HepG2 (cell line): ENCODE measurements around the gene FHIT. TPM values are rescaled to one million over a fixed set of nuclear protein-coding genes. Genes with fewer than 3 reads are reported as not detected.

Experiments
- ATAC-seq: fragments of 200-7000 bp; cut with Tn5 transposase; 3 replicates; pipeline ENCODE4 v1.9.1; 2020; ENCODE audit warnings: mild to moderate bottlenecking, moderate library complexity
- BruUV-seq: library from RNA; stranded (reverse); fragments of 400-500 nt; replicated peaks from 2 replicates; lab custom pipeline; 2021; lab: Mats Ljungman, UMichigan
- CTCF ChIA-PET: fragments of 300-600 bp; formaldehyde crosslinking; extraction: SDS; loops from one replicate; lab custom pipeline; 2021; ENCODE audit warnings: low total read pairs, inconsistent platforms, low intra/inter-chr PET ratio; lab: Yijun Ruan, JAX
- POLR2A ChIA-PET: fragments of 350-600 bp; sonication (Branson Sonifier 250); formaldehyde crosslinking; loops from one replicate; lab custom pipeline; 2020; ENCODE audit warnings: antibody characterized with exemption, inconsistent platforms; lab: Yijun Ruan, JAX
- DNase-seq: peaks from one replicate; pipeline ENCODE4 v3.0.0-alpha.2; 2015; ENCODE audit warnings: low spot score
- FAIRE-seq: peaks from 3 replicates; lab custom pipeline; 2011; peaks lifted over from hg19 to GRCh38; lab: Jason Lieb, UNC
- H2AFZ ChIP-seq: one replicate; pipeline ENCODE4 v1.6.1; 2011; ENCODE audit warnings: low read length, inconsistent platforms
- H3K27ac ChIP-seq: fragments of 300-600 bp; 3 replicates; pipeline ENCODE4 v1.8.0; 2011; ENCODE audit warnings: mixed run types, mild to moderate bottlenecking, mixed read lengths, low read length, inconsistent platforms; ENCODE audit not compliant: insufficient read depth; ENCODE audit errors: extremely low read length
- H3K27me3 ChIP-seq, 2 experiments: fragments of 200-600 bp in 1 of 2; 2 replicates in 1 of 2; 3 replicates in 1 of 2; pipeline versions ENCODE4 v1.6.0 to v1.8.0; 2011; ENCODE audit warnings: low read length in 2 of 2, mild to moderate bottlenecking in 2 of 2, moderate library complexity in 2 of 2, inconsistent platforms in 1 of 2; ENCODE audit not compliant: insufficient read depth in 2 of 2, control insufficient read depth in 1 of 2
- H3K36me3 ChIP-seq, 2 experiments: fragments of 200-600 bp in 1 of 2; replicated peaks in 1 of 2; 2 replicates in 1 of 2; 3 replicates in 1 of 2; pipeline versions ENCODE4 v1.5.1 to v1.8.0; 2011; ENCODE audit warnings: low read length in 2 of 2, inconsistent platforms in 1 of 2; ENCODE audit not compliant: insufficient read depth in 2 of 2, control insufficient read depth in 1 of 2
- H3K4me1 ChIP-seq: 2 replicates; pipeline ENCODE4 v1.5.1; 2012; ENCODE audit warnings: low read length, inconsistent platforms; ENCODE audit not compliant: insufficient read depth
- H3K4me2 ChIP-seq: 2 replicates; pipeline ENCODE4 v1.6.0; 2011; ENCODE audit warnings: low read depth, low read length, inconsistent platforms
- H3K4me3 ChIP-seq, 3 experiments: fragments of 200-600 bp in 1 of 3; sonication (generic), shearing (Covaris generic) in 1 of 3; replicated peaks in 1 of 3; 2 replicates each; pipeline ENCODE4 v1.5.1; 2011 to 2016; ENCODE audit warnings: low read length in 3 of 3, inconsistent platforms in 2 of 3, low read depth in 2 of 3, mild to moderate bottlenecking in 2 of 3, control low read depth in 1 of 3, mixed read lengths in 1 of 3; ENCODE audit not compliant: insufficient read depth in 1 of 3
- H3K79me2 ChIP-seq: one replicate; pipeline ENCODE4 v1.6.1; 2011; ENCODE audit warnings: low read length, inconsistent platforms; ENCODE audit not compliant: insufficient read depth
- H3K9ac ChIP-seq: 2 replicates; pipeline ENCODE4 v1.6.0; 2011; ENCODE audit warnings: mild to moderate bottlenecking, low read depth, low read length, inconsistent platforms; ENCODE audit not compliant: insufficient read depth
- H3K9me3 ChIP-seq: 2 replicates; pipeline ENCODE4 v1.5.1; 2012; ENCODE audit warnings: mild to moderate bottlenecking, low read length
- H4K20me1 ChIP-seq: 2 replicates; pipeline ENCODE4 v1.6.0; 2011; ENCODE audit warnings: inconsistent platforms, mild to moderate bottlenecking, low read length, moderate library complexity; ENCODE audit not compliant: insufficient read depth
- KDM5B ChIP-seq: sonication (generic); formaldehyde crosslinking; IDR thresholded peaks from 2 replicates; pipeline ENCODE4 v1.4.0; 2020; ENCODE audit warnings: missing genetic modification reagents, mild to moderate bottlenecking, borderline replicate concordance
- MAFG ChIP-seq: sonication (generic); formaldehyde crosslinking; IDR thresholded peaks from 2 replicates; pipeline ENCODE4 v1.5.1; 2020; ENCODE audit warnings: mild to moderate bottlenecking, missing genetic modification reagents
- MED8 ChIP-seq: sonication (generic); formaldehyde crosslinking; IDR thresholded peaks from 2 replicates; pipeline ENCODE4 v1.8.1; 2023; ENCODE audit warnings: mild to moderate bottlenecking, missing genetic modification reagents; ENCODE audit not compliant: insufficient replicate concordance
- MIER2 ChIP-seq: IDR thresholded peaks from 2 replicates; pipeline ENCODE4 v1.6.1; 2016; ENCODE audit warnings: missing biosample characterization, missing genetic modification reagents
- NFKB2 ChIP-seq: sonication (generic); formaldehyde crosslinking; IDR thresholded peaks from 2 replicates; pipeline ENCODE4 v1.4.0; 2020; ENCODE audit warnings: missing genetic modification reagents, borderline replicate concordance
- NR2F1 ChIP-seq, 2 experiments: fragments of 450-650 bp in 1 of 2; formaldehyde crosslinking in 1 of 2; IDR thresholded peaks; 2 replicates each; pipeline versions ENCODE4 v1.5.0 to v1.6.1; 2016 to 2020; ENCODE audit warnings: mild to moderate bottlenecking in 1 of 2, missing compliant biosample characterization in 1 of 2, missing genetic modification reagents in 1 of 2, moderate library complexity in 1 of 2
- NR2F6 ChIP-seq, 2 experiments: IDR thresholded peaks; 2 replicates each; pipeline ENCODE4 v1.6.1; 2016; ENCODE audit warnings: antibody characterized with exemption in 1 of 2, mild to moderate bottlenecking in 1 of 2
- PAWR ChIP-seq: sonication (generic); formaldehyde crosslinking; IDR thresholded peaks from 2 replicates; pipeline ENCODE4 v1.4.0; 2020; ENCODE audit warnings: missing genetic modification reagents, mild to moderate bottlenecking, borderline replicate concordance
- POLR2AphosphoS5 ChIP-seq: IDR thresholded peaks from 2 replicates; pipeline ENCODE4 v1.6.1; 2012; ENCODE audit warnings: low read depth, low read length
- REST ChIP-seq, 2 experiments: IDR thresholded peaks; 2 replicates each; pipeline ENCODE4 v1.6.1; 2011 to 2012; ENCODE audit warnings: low read length in 2 of 2, borderline replicate concordance in 1 of 2, low read depth in 1 of 2, mild to moderate bottlenecking in 1 of 2, moderate library complexity in 1 of 2
- TEAD3 ChIP-seq: optimal IDR thresholded peaks from 2 replicates; pipeline ENCODE3; 2016; ENCODE audit warnings: borderline replicate concordance
- XRCC5 ChIP-seq: fragments of 200-400 bp; formaldehyde crosslinking; optimal IDR thresholded peaks from 2 replicates; pipeline ENCODE3; 2017; ENCODE audit warnings: mild to moderate bottlenecking, low read length
- ZFY ChIP-seq: sonication (generic); formaldehyde crosslinking; IDR thresholded peaks from 2 replicates; pipeline ENCODE4 v1.4.0; 2020; ENCODE audit warnings: missing genetic modification reagents
- ZNF30 ChIP-seq: sonication (generic); formaldehyde crosslinking; IDR thresholded peaks from 2 replicates; pipeline ENCODE4 v1.5.0; 2020; ENCODE audit warnings: mild to moderate bottlenecking, missing genetic modification reagents
- ZNF367 ChIP-seq: sonication (generic); formaldehyde crosslinking; IDR thresholded peaks from 2 replicates; pipeline ENCODE4 v1.4.0; 2020; ENCODE audit warnings: missing genetic modification reagents, borderline replicate concordance
- ZNF674 ChIP-seq: sonication (generic); formaldehyde crosslinking; IDR thresholded peaks from 2 replicates; pipeline ENCODE4 v1.5.0; 2020; ENCODE audit warnings: low read depth, mild to moderate bottlenecking, missing genetic modification reagents
- WGBS: methylation state at CpG from one replicate; pipeline ENCODE4 v1.1.6; 2017; ENCODE audit warnings: low lambda C conversion rate; 5-methylcytosine and 5-hydroxymethylcytosine counted together
- in situ Hi-C: cut with HindIII; loops from 2 replicates; pipeline ENCODE4 v1.10.0; 2017; ENCODE audit warnings: low pct_unique_long_range_greater_than_20kb; ENCODE audit not compliant: extremely low pct_ligation_motif_present
- intact Hi-C: fragments of 100-400 bp; cut with micrococcal nuclease; formaldehyde crosslinking; loops from one replicate; pipeline ENCODE4 v1.10.0; 2022; ENCODE audit not compliant: unreplicated experiment
- polyA plus RNA-seq, 8 experiments: library from polyadenylated mRNA; depleted of rRNA in 3 of 8; stranded (reverse) in 7 of 8; unstranded in 1 of 8; fragments of >200 nt; fragmentation: Illumina TruSeq in 4 of 8; extraction: Trizol in 4 of 8; gene quantifications; 2 replicates each; pipeline versions ENCODE4 v1.2.1 to v1.2.3, GENCODE V29; 2011 to 2016; ENCODE audit warnings: low read depth in 4 of 8, missing spikeins in 1 of 8, mixed read lengths in 1 of 8; ENCODE audit not compliant: insufficient read depth in 1 of 8
- total RNA-seq, 5 experiments: library from RNA; depleted of rRNA; stranded (reverse); fragments of >200 nt; fragmentation: Illumina TruSeq; extraction: Trizol; gene quantifications; 2 replicates each; pipeline ENCODE4 v1.2.3, GENCODE V29; 2016; ENCODE audit warnings: low read depth in 1 of 5
- TF ChIP-seq, protein P1 (sequence below): IDR thresholded peaks from 2 replicates; pipeline ENCODE4 v1.6.1; 2016; ENCODE audit warnings: low read depth, borderline replicate concordance

The FHIT gene
- total and polyA plus RNA-seq, 2 of the 13 experiments (the other 11 are each of a cell fraction or from before 2014, with no cell fraction given), result 4.0 to 4.6 TPM

DNA sequence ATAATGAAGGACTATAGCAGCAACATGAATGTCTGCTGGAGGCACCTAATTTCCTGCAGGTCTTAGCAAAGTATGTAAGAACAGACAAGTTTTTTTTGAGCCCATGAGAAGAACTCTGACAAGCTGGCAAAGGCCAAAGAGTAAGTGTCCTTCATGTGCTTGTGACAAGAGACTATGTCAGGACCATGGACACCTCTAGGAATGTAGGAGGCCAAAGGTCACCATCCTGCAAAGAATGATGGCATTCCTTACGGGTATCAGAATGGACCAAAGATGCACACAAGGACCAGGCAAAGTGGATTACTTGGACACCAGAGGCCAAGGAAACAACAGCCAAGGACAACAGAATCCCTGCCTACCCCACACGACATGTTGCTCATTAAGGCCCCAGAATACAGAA, 1343.0 kb downstream of the FHIT start:
- Histone ChIP-seq H3K9ac (no peak overlapping the region), H3K4me2 (no peak overlapping the region), H3K4me3 (no peak overlapping the region), H3K36me3 (no peaks in the 10 kb centered on the region), H3K79me2 (no peaks in the 10 kb centered on the region), H3K9me3 (no peaks in the 10 kb centered on the region), H3K27me3 (no peaks in the 10 kb centered on the region), H2AFZ (no peak overlapping the region), H3K27ac (no peak overlapping the region), H4K20me1 (no peaks in the 10 kb centered on the region), H3K4me1 (no peaks in the 10 kb centered on the region)
- ATAC-seq, result no peak
- CTCF ChIA-PET, result no interaction called here
- whole genome bisulfite sequencing, result 0% methylated on average over 2 of the region's 2 CpGs
- in situ Hi-C loops (no loop called here), intact Hi-C loops (no loop called here)
- BruUV-seq, result no TSS peak
- POLR2A ChIA-PET, result no interaction called here
- DNase-seq, result no peak
- no peak for FAIRE-seq
- TF ChIP-seq, protein P1, sequence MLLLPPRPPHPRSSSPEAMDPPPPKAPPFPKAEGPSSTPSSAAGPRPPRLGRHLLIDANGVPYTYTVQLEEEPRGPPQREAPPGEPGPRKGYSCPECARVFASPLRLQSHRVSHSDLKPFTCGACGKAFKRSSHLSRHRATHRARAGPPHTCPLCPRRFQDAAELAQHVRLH (CRISPR knock-in tag), result no peak
- TF ChIP-seq ZFY (CRISPR knock-in tag) (no peak), KDM5B (CRISPR knock-in tag) (no peak), TEAD3 (CRISPR knock-in tag) (peak; percentile 69), PAWR (no peak), ZNF30 (CRISPR knock-in tag) (no peak), POLR2AphosphoS5 (no peak), NR2F6 (IDR thresholded peaks at IDR 0.05) (peak; percentile 90), NR2F6 (CRISPR knock-in tag; IDR thresholded peaks at IDR 0.05) (peak; percentile 87), MAFG (CRISPR knock-in tag) (no peak), REST (IDR thresholded peaks at IDR 0.05; ENCODE audit: borderline replicate concordance in 1 of 2, low read depth in 1 of 2, low read length in 2 of 2) (peak; percentile 43 to 91), NR2F1 (CRISPR knock-in tag; IDR thresholded peaks at IDR 0.05) (peak; percentile 60 to 73; a peak in 3 of 4 replicates), MED8 (CRISPR knock-in tag) (no peak), XRCC5 (no peak), NFKB2 (no peak), ZNF367 (CRISPR knock-in tag) (no peak), MIER2 (CRISPR knock-in tag) (peak; percentile 93), ZNF674 (CRISPR knock-in tag) (no peak)
